ENCODE measurements around the gene PTGDR.

DNA sequence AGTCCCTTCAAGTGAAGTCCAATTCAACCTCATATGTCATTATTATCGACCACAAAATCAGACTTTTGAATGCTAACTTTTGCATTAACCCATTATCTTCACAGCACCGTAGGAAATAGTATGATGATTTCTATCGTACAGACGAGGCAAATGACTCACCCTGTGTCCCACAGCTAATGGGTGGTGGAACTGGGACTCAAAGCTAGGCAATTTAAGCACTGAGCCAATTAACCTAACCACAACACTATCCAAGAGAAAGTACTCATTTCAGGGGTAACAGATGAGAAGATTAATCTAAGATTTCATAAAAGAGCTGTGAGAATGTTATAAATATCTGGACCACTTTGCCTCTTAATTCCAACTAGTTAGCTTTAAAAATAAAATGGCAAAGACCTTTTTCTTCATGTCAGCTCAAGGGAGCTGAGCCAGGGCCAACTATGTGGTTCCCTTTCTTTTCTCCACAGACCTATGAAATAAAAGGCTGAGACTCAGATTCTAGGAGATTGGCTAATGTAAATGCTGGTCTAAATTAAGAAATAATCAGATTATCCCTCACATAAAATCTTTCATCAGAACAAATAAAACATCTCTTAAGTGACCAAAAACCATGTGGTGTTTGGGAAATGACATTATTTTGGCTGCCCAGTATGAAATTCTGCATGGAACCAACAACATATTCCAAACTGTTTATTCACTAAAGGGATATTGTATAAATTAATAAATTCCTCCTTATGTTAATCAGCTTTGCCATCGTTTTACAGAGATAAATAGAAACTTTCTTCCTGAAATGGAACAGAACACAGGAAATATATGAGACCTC is 51.5 kb downstream of the PTGDR start:
- TF ChIP-seq, protein P1, sequence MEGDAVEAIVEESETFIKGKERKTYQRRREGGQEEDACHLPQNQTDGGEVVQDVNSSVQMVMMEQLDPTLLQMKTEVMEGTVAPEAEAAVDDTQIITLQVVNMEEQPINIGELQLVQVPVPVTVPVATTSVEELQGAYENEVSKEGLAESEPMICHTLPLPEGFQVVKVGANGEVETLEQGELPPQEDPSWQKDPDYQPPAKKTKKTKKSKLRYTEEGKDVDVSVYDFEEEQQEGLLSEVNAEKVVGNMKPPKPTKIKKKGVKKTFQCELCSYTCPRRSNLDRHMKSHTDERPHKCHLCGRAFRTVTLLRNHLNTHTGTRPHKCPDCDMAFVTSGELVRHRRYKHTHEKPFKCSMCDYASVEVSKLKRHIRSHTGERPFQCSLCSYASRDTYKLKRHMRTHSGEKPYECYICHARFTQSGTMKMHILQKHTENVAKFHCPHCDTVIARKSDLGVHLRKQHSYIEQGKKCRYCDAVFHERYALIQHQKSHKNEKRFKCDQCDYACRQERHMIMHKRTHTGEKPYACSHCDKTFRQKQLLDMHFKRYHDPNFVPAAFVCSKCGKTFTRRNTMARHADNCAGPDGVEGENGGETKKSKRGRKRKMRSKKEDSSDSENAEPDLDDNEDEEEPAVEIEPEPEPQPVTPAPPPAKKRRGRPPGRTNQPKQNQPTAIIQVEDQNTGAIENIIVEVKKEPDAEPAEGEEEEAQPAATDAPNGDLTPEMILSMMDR (IDR thresholded peaks at IDR 0.05; ENCODE audit: insufficient read depth, low read depth, low read length), result no peak
- TF ChIP-seq EZH2 (IDR thresholded peaks at IDR 0.05; ENCODE audit: insufficient read depth, low read length), result no peak
